ENCODE results near the gene ZSWIM4.

ZSWIM4 gene

DNA sequence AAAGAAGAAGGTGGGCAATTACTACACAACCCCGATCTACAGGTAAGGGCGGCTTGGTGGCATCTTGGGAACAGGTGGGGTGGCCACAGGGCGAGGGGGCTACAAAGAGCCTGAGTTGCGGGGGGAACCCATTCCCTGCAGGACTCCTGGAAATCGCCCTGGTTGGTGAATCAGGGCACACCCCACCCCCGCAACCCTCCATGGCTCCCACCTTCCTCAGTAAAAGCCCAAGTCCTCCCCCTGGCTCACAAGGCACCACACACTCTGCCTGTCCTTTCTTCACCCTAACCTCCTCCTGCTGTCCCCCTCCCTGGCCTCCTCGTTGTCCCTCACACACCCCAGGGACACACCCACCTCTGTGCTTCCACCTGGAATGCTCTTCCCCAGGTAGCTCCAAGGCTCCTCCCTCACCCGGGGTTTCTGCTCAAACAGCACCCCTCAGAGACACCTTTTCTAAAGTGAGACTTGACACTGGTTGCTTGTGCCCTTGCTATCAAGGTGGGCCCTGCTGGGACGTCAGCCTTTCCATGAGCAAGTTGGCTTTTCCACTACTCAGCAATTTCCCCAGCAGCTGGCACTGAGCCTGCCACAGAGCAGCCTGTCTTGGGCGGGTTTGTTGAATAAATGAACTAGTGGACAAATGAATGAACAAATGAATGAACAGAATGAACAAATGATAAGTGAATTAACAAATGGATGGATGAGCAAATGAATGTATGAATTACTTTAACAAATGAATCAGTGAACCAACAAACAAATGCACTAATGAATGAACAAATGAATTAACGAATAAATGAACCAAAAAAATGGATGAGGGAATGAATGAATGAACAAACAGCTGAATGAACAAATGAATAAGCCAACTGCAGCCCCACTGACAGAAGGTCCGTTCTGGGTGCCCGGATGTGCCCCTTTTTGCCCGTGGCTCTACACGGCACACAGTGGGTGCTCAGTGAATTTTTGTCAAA, 37.2 kb upstream of the ZSWIM4 start:
- TF ChIP-seq, protein P1, sequence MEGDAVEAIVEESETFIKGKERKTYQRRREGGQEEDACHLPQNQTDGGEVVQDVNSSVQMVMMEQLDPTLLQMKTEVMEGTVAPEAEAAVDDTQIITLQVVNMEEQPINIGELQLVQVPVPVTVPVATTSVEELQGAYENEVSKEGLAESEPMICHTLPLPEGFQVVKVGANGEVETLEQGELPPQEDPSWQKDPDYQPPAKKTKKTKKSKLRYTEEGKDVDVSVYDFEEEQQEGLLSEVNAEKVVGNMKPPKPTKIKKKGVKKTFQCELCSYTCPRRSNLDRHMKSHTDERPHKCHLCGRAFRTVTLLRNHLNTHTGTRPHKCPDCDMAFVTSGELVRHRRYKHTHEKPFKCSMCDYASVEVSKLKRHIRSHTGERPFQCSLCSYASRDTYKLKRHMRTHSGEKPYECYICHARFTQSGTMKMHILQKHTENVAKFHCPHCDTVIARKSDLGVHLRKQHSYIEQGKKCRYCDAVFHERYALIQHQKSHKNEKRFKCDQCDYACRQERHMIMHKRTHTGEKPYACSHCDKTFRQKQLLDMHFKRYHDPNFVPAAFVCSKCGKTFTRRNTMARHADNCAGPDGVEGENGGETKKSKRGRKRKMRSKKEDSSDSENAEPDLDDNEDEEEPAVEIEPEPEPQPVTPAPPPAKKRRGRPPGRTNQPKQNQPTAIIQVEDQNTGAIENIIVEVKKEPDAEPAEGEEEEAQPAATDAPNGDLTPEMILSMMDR (IDR thresholded peaks at IDR 0.05; ENCODE audit: low read depth, low read length), result no peak
- H3K36me3 ChIP-seq, result peaks cover 46% of the 10 kb centered on the region
- H3K9me3 ChIP-seq, result no peaks in the 10 kb centered on the region
- no peaks in the 10 kb centered on the region for H3K27me3 ChIP-seq
- no peak for DNase-seq
- no peak overlapping the region for H3K4me3 ChIP-seq (ENCODE audit: low read depth, low read length)
- H3K4me1 ChIP-seq, result no peaks in the 10 kb centered on the region

DNA sequence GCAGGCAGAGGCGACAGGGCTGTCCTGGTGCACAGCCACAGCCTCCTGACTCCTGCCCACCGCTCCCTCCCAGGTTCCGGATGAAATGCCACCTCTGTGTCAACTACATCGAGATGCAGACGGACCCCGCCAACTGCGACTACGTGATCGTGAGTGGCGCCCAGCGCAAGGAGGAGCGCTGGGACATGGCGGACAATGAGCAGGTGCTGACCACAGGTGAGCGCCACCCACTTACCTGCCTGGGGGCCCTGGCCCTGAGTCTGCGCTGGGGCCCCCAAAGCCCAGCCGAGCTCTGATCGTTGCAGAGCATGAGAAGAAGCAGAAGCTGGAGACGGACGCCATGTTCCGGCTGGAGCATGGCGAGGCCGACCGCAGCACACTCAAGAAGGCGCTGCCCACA, 36.4 kb upstream of the ZSWIM4 start:
- H3K4me1 ChIP-seq, result no peaks in the 10 kb centered on the region
- no peaks in the 10 kb centered on the region for H3K27me3 ChIP-seq
- H3K4me3 ChIP-seq (ENCODE audit: low read depth, low read length), result no peak overlapping the region
- TF ChIP-seq, protein P1 (IDR thresholded peaks at IDR 0.05; ENCODE audit: low read depth, low read length), result no peak
- H3K9me3 ChIP-seq, result no peaks in the 10 kb centered on the region; the same call in 1 of the 2 replicates
- no peak for DNase-seq
- H3K36me3 ChIP-seq, result peaks cover 44% of the 10 kb centered on the region

DNA sequence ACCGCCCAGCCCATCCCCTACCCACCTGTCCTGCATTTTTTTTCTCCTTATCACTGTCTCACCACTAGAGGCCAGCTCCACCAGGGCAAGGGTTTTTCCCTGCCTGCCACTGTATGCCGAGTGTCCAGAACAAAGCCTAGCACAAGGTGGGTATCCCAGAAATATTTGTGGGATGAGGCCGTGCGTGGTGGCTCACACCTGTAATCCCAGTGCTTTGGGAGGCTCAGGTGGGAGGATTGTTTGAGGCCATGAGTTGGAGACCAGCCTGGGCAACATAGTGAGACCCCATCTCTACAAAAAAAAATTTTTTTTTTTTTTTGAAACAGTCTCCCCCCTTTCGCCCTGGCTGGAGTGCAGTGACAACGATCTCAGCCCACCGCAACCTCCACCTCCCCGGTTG, 33.8 kb upstream of the ZSWIM4 start:
- no peaks in the 10 kb centered on the region for H3K27me3 ChIP-seq
- H3K4me3 ChIP-seq (ENCODE audit: low read depth, low read length), result no peak overlapping the region
- TF ChIP-seq, protein P1 (IDR thresholded peaks at IDR 0.05; ENCODE audit: low read depth, low read length), result peak; percentile 9; the same call in 1 of the 2 replicates
- H3K36me3 ChIP-seq, result peaks cover 28% of the 10 kb centered on the region
- no peaks in the 10 kb centered on the region; the same call in 1 of the 2 replicates for H3K9me3 ChIP-seq
- DNase-seq, result no peak
- no peaks in the 10 kb centered on the region for H3K4me1 ChIP-seq

DNA sequence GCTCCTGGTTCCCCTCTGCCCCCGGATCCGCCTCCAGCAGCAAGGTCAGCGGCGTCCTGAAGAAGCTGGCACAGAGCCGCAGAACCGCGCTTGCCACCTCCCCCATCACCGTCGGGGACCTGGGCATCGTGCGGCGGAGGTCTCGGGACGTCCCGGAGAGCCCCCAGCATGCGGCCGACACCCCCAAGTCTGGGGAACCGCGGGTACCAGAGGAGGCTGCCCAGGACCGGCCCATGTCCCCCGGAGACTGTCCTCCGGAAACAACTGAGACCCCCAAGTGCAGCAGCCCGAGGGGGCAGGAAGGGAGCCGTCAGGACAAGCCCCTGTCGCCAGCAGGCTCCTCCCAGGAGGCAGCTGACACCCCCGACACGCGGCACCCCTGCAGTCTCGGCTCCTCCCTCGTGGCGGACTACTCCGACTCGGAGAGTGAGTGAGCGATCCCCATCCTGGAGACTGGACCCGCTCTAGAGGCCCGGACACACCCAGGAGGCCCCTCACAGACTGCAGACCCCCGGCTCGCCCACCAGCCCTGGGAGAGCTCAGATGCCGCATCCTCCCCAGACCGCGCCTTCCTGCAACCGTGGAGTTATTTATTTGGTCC, 32.5 kb upstream of the ZSWIM4 start:
- peaks cover 23% of the 10 kb centered on the region for H3K36me3 ChIP-seq
- H3K4me3 ChIP-seq (ENCODE audit: low read depth, low read length), result no peak overlapping the region
- no peak for DNase-seq
- no peaks in the 10 kb centered on the region for H3K4me1 ChIP-seq
- no peaks in the 10 kb centered on the region; the same call in 1 of the 2 replicates for H3K9me3 ChIP-seq
- H3K27me3 ChIP-seq, result no peaks in the 10 kb centered on the region
- TF ChIP-seq, protein P1 (IDR thresholded peaks at IDR 0.05; ENCODE audit: low read depth, low read length), result no peak

DNA sequence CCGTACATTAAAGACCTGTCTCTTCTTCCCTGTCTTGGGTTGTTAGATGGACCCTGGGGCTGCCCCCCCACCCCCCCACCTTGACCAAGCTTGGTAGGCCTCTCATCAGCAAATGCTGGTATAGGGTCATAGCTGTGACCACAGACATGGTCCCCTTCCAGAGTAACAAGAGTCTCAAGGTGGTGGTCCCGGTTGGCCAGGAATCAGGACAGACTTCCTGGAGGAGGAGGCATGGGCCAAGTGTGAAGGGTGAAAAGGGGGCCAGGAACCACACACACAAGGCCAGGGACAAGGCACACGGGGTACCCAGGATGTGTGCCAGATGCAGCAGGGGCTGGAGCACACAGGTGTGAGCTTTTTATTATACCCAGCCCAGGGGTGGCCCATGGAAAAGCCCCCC, 32.0 kb upstream of the ZSWIM4 start:
- Histone ChIP-seq H3K9me3 (no peaks in the 10 kb centered on the region; the same call in 1 of the 2 replicates), H3K4me1 (no peaks in the 10 kb centered on the region), H3K27me3 (no peaks in the 10 kb centered on the region), H3K36me3 (peaks cover 18% of the 10 kb centered on the region), H3K4me3 (ENCODE audit: low read depth, low read length) (no peak overlapping the region)
- TF ChIP-seq, protein P1 (IDR thresholded peaks at IDR 0.05; ENCODE audit: low read depth, low read length), result no peak
- no peak for DNase-seq
